ENCODE measurements around the gene EIF2B4. TPM values are rescaled to one million over a fixed set of nuclear protein-coding genes. Genes with fewer than 3 reads are reported as not detected.

The EIF2B4 gene
- total and polyA plus RNA-seq, 2 of the 13 experiments (the other 11 are each of a cell fraction or from before 2014, with no cell fraction given): 91.5 to 96.4 TPM

GRCh38 chr2:27353762-27354596 lies 16.2 kb downstream of the EIF2B4 start (continued):
- TF ChIP-seq HBP1 (CRISPR knock-in tag; IDR thresholded peaks at IDR 0.05; ENCODE audit: low read depth) (no peak), REL (CRISPR knock-in tag; conservative IDR thresholded peaks at IDR 0.05) (no peak), PCBP2 (optimal IDR thresholded peaks at IDR 0.05; ENCODE audit: low read depth, low read length, poor library complexity, severe bottlenecking) (no peak), TOPORS (CRISPR knock-in tag; IDR thresholded peaks at IDR 0.05) (no peak), MIER2 (CRISPR knock-in tag; IDR thresholded peaks at IDR 0.05) (no peak), JARID2 (CRISPR knock-in tag; IDR thresholded peaks at IDR 0.05; ENCODE audit: insufficient replicate concordance) (no peak), FOXO4 (CRISPR knock-in tag; conservative IDR thresholded peaks at IDR 0.05) (no peak; the same call in 1 of the 2 replicates), ZNF619 (CRISPR knock-in tag; IDR thresholded peaks at IDR 0.05) (peak; percentile 82; the same call in 1 of the 2 replicates), DNMT1 (CRISPR knock-in tag; IDR thresholded peaks at IDR 0.05) (no peak), SAP130 (CRISPR knock-in tag; IDR thresholded peaks at IDR 0.05; ENCODE audit: low read depth) (peak; percentile 73), ZNF543 (CRISPR knock-in tag; IDR thresholded peaks at IDR 0.05) (peak; percentile 61), ZNF770 (CRISPR knock-in tag; IDR thresholded peaks at IDR 0.05) (peak; percentile 96), ZBTB20 (CRISPR knock-in tag; IDR thresholded peaks at IDR 0.05; ENCODE audit: borderline replicate concordance, low read depth) (no peak), MXI1 (IDR thresholded peaks at IDR 0.05; ENCODE audit: borderline replicate concordance, low read depth, low read length) (peak; percentile 57; the same call in 1 of the 3 replicates), USF2 (IDR thresholded peaks at IDR 0.05; ENCODE audit: low read depth, low read length) (no peak), USF2 (CRISPR knock-in tag; IDR thresholded peaks at IDR 0.05; ENCODE audit: borderline replicate concordance) (no peak), ZFP91 (CRISPR knock-in tag; IDR thresholded peaks at IDR 0.05; ENCODE audit: borderline replicate concordance) (no peak)
